Panc1 (cell line): Measurements from ENCODE around the gene ZNF554. TPM values are rescaled to one million over a fixed set of nuclear protein-coding genes. Genes with fewer than 3 reads are reported as not detected.

Experiments
- ATAC-seq: fragments of 200-7000 bp; cut with Tn5 transposase; 2 replicates; pipeline ENCODE4 v1.9.1; 2020; ENCODE audit warnings: mild to moderate bottlenecking, moderate library complexity
- BruUV-seq: library from RNA; stranded (reverse); fragments of 400-500 nt; replicated peaks from 2 replicates; lab custom pipeline; 2021; lab: Mats Ljungman, UMichigan
- CTCF ChIA-PET: fragments of 300-600 bp; sonication (Branson Sonifier 250); formaldehyde crosslinking; loops from one replicate; lab custom pipeline; 2022; ENCODE audit warnings: antibody characterized with exemption; lab: Charles Lee
- POLR2A ChIA-PET: fragments of 300-600 bp; sonication (Branson Sonifier 250); formaldehyde crosslinking; loops from one replicate; lab custom pipeline; 2022; ENCODE audit warnings: antibody characterized with exemption; lab: Charles Lee
- DNase-seq: peaks from one replicate; pipeline ENCODE4 v3.0.0-alpha.2; 2010; ENCODE audit warnings: low read depth, low spot score
- H3K27ac ChIP-seq: 2 replicates; pipeline ENCODE4 v1.5.1; 2011; ENCODE audit warnings: mild to moderate bottlenecking, low read length, inconsistent platforms
- H3K27me3 ChIP-seq: fragments of 200-500 bp; sonication (Bioruptor generic); 2 replicates; pipeline ENCODE4 v1.6.0; 2014; ENCODE audit warnings: low read length, inconsistent platforms; ENCODE audit not compliant: control insufficient read depth, insufficient read depth
- H3K36me3 ChIP-seq: fragments of 200-500 bp; sonication (Bioruptor generic); 2 replicates; pipeline ENCODE4 v1.5.1; 2014; ENCODE audit warnings: inconsistent platforms, mild to moderate bottlenecking, low read length, moderate library complexity; ENCODE audit not compliant: control insufficient read depth, insufficient read depth
- H3K4me1 ChIP-seq: 2 replicates; pipeline ENCODE4 v1.5.1; 2011; ENCODE audit warnings: inconsistent platforms, mild to moderate bottlenecking, low read length, moderate library complexity; ENCODE audit not compliant: control insufficient read depth, insufficient read depth
- H3K4me3 ChIP-seq, 2 experiments: 2 replicates each; pipeline ENCODE4 v1.5.1; 2011 to 2012; ENCODE audit warnings: low read depth in 2 of 2, low read length in 2 of 2, mild to moderate bottlenecking in 2 of 2, inconsistent platforms in 1 of 2, moderate library complexity in 1 of 2
- H3K9me3 ChIP-seq: fragments of 200-500 bp; sonication (Bioruptor generic); 2 replicates; pipeline ENCODE4 v1.5.1; 2014; ENCODE audit warnings: low read depth, mild to moderate bottlenecking, inconsistent platforms, low read length, moderate library complexity; ENCODE audit not compliant: control insufficient read depth, insufficient read depth
- CTCF ChIP-seq: fragments of 450-650 bp; IDR thresholded peaks from 2 replicates; pipeline ENCODE4 v1.5.1; 2017; ENCODE audit warnings: mild to moderate bottlenecking
- POLR2AphosphoS5 ChIP-seq: IDR thresholded peaks from 2 replicates; pipeline ENCODE4 v1.6.1; 2012; ENCODE audit warnings: mild to moderate bottlenecking, low read depth, low read length, moderate library complexity
- SIN3A ChIP-seq: IDR thresholded peaks from 2 replicates; pipeline ENCODE4 v1.6.1; 2012; ENCODE audit warnings: low read depth, mild to moderate bottlenecking, low read length, moderate library complexity, borderline replicate concordance; ENCODE audit not compliant: insufficient read depth
- TCF7L2 ChIP-seq: IDR thresholded peaks from 2 replicates; pipeline ENCODE4 v1.6.1; 2011; ENCODE audit warnings: mild to moderate bottlenecking, low read depth, low read length, inconsistent platforms
- in situ Hi-C: cut with HindIII; loops from 2 replicates; pipeline ENCODE4 v1.10.0; 2016; ENCODE audit warnings: low sequenced_read_pairs, low pct_unique_long_range_greater_than_20kb
- intact Hi-C: fragments of 100-400 bp; cut with micrococcal nuclease; formaldehyde crosslinking; loops from one replicate; pipeline ENCODE4 v1.10.0; 2022; ENCODE audit not compliant: unreplicated experiment
- total RNA-seq: library from RNA; stranded (reverse); gene quantifications from one replicate; pipeline ENCODE4 v1.2.1, GENCODE V29; 2021; ENCODE audit not compliant: unreplicated experiment
- TF ChIP-seq, protein P1 (sequence below), 2 experiments: IDR thresholded peaks; 2 replicates each; pipeline ENCODE4 v1.6.1; 2011 to 2012; ENCODE audit warnings: low read depth in 2 of 2, control low read depth in 1 of 2, low read length in 1 of 2, mild to moderate bottlenecking in 1 of 2, moderate library complexity in 1 of 2; ENCODE audit not compliant: insufficient read depth in 1 of 2

The ZNF554 gene
- total RNA-seq, 1 experiment from 2014 or later, result 1.5 TPM

- Histone ChIP-seq H3K9me3 (no peaks in the 10 kb centered on the region), H3K27me3 (no peaks in the 10 kb centered on the region), H3K36me3 (peaks cover 3% of the 10 kb centered on the region), H3K27ac (no peak overlapping the region), H3K4me3 (no peak overlapping the region), H3K4me1 (no peaks in the 10 kb centered on the region)
- ATAC-seq (no peak), DNase-seq (no peak)
- in situ Hi-C loops (no loop called here), intact Hi-C loops (no loop called here)
- ChIA-PET CTCF (no interaction called here), POLR2A (no interaction called here)
- TF ChIP-seq POLR2AphosphoS5, result no peak
- BruUV-seq, result no TSS peak
These were observed 29.0 kb upstream of the ZNF554 start for GRCh38 chr19:2790557-2791271.

DNA sequence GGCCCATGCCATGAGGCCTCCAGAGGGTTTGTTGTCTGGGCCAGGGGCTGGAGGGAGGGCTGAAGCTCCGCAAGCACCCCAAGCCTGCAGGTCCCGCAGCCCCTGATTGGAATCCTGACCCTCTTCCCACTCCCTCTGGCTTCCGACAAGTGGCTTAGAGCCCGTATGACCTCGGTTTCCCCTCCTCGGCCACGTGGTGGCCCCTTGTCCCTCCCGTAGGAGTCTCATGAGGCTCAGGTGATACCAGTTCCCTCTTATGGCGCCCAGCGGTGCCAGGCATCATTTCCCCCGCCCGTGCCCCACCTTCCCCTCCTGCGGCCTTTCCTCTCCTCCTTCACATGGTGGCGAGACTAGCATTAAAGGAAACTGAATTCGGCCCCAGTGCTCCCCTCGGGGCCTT is 28.2 kb upstream of the ZNF554 start:
- intact Hi-C loops, result no loop called here
- Histone ChIP-seq H3K27me3 (no peaks in the 10 kb centered on the region), H3K4me3 (no peak overlapping the region), H3K27ac (no peak overlapping the region), H3K36me3 (no peaks in the 10 kb centered on the region; the same call in 1 of the 2 replicates), H3K9me3 (no peaks in the 10 kb centered on the region), H3K4me1 (no peaks in the 10 kb centered on the region)
- no peak for DNase-seq
- no TSS peak for BruUV-seq
- CTCF ChIA-PET, result no interaction called here
- no peak for ATAC-seq
- in situ Hi-C loops, result no loop called here
- POLR2A ChIA-PET, result no interaction called here
- TF ChIP-seq TCF7L2 (no peak), CTCF (no peak), SIN3A (no peak), POLR2AphosphoS5 (no peak)
- TF ChIP-seq, protein P1, sequence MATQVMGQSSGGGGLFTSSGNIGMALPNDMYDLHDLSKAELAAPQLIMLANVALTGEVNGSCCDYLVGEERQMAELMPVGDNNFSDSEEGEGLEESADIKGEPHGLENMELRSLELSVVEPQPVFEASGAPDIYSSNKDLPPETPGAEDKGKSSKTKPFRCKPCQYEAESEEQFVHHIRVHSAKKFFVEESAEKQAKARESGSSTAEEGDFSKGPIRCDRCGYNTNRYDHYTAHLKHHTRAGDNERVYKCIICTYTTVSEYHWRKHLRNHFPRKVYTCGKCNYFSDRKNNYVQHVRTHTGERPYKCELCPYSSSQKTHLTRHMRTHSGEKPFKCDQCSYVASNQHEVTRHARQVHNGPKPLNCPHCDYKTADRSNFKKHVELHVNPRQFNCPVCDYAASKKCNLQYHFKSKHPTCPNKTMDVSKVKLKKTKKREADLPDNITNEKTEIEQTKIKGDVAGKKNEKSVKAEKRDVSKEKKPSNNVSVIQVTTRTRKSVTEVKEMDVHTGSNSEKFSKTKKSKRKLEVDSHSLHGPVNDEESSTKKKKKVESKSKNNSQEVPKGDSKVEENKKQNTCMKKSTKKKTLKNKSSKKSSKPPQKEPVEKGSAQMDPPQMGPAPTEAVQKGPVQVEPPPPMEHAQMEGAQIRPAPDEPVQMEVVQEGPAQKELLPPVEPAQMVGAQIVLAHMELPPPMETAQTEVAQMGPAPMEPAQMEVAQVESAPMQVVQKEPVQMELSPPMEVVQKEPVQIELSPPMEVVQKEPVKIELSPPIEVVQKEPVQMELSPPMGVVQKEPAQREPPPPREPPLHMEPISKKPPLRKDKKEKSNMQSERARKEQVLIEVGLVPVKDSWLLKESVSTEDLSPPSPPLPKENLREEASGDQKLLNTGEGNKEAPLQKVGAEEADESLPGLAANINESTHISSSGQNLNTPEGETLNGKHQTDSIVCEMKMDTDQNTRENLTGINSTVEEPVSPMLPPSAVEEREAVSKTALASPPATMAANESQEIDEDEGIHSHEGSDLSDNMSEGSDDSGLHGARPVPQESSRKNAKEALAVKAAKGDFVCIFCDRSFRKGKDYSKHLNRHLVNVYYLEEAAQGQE (IDR thresholded peaks at IDR 0.05; ENCODE audit: insufficient read depth in 1 of 2, low read depth in 2 of 2, low read length in 1 of 2), result no peak

DNA sequence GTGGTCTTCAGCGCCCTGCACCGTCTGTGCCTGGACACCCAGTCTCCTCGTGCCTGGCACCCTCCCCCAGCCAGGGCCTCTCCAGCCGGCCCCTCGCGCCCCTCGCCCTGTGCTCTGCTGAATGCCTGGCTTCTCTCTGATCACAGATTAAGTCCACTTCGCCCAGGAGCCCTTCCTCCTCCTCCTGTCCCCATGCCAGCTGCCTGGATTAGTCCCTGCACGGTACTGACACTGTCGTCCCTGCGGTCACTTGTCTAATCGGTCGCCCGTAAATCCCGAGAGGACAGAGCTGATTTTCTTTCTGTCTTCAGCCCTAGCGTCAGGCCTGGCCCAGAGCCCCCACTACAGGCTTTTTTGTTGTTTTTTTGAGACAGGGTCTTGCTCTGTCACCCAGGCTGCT is 27.8 kb upstream of the ZNF554 start:
- no peak for ATAC-seq
- in situ Hi-C loops (no loop called here), intact Hi-C loops (no loop called here)
- no peaks in the 10 kb centered on the region; the same call in 1 of the 2 replicates for H3K36me3 ChIP-seq
- BruUV-seq, result no TSS peak
- no peak overlapping the region for H3K27ac ChIP-seq
- ChIA-PET POLR2A (no interaction called here), CTCF (no interaction called here)
- DNase-seq, result no peak
- no peaks in the 10 kb centered on the region for H3K4me1 ChIP-seq
- no peaks in the 10 kb centered on the region for H3K9me3 ChIP-seq
- no peak for TF ChIP-seq TCF7L2
- no peak for TF ChIP-seq CTCF
- TF ChIP-seq SIN3A, result no peak
- TF ChIP-seq, protein P1 (IDR thresholded peaks at IDR 0.05; ENCODE audit: insufficient read depth in 1 of 2, low read depth in 2 of 2, low read length in 1 of 2), result no peak
- TF ChIP-seq POLR2AphosphoS5, result no peak
- H3K27me3 ChIP-seq, result no peaks in the 10 kb centered on the region
- H3K4me3 ChIP-seq, result no peak overlapping the region
